Natural killer cell (primary cell): ENCODE data around the gene LEMD2. TPM values are rescaled to one million over a fixed set of nuclear protein-coding genes. Genes with fewer than 3 reads are reported as not detected.
A peak's percentile ranks its signal among the peaks of the same experiment; 100 is the strongest.

Experiments used
- ATAC-seq, 3 donors: fragments of 150-1000 bp in 2 of 3; fragments of 200-7000 bp in 1 of 3; cut with Tn5 transposase; 1 replicate in 1 of 3; 2 replicates in 2 of 3; pipeline ENCODE4 v1.10.0; 2021; ENCODE audit warnings: mild to moderate bottlenecking in 2 of 3, moderate library complexity in 2 of 3
- DNase-seq, 2 donors: peaks; one replicate each; pipeline versions ENCODE4 v3.0.0 to v3.0.0-alpha.2; 2013 to 2021; ENCODE audit warnings: mixed read lengths in 1 of 2
- H3K27ac ChIP-seq: one replicate; pipeline ENCODE4 v1.5.1; 2013; ENCODE audit warnings: mild to moderate bottlenecking, low read length
- H3K27me3 ChIP-seq: one replicate; pipeline ENCODE4 v1.6.1; 2013; ENCODE audit warnings: low read length; ENCODE audit not compliant: control insufficient read depth, insufficient read depth
- H3K36me3 ChIP-seq: one replicate; pipeline ENCODE4 v1.6.1; 2013; ENCODE audit warnings: low read length; ENCODE audit not compliant: control insufficient read depth, insufficient read depth
- H3K4me1 ChIP-seq: one replicate; pipeline ENCODE4 v1.6.1; 2013; ENCODE audit warnings: low read length; ENCODE audit not compliant: control insufficient read depth, insufficient read depth
- H3K4me3 ChIP-seq: one replicate; pipeline ENCODE4 v1.5.1; 2013; ENCODE audit warnings: low read length
- H3K9me3 ChIP-seq: one replicate; pipeline ENCODE4 v1.6.1; 2013; ENCODE audit warnings: low read length; ENCODE audit not compliant: control insufficient read depth, insufficient read depth
- H3K27ac Mint-ChIP-seq, 2 donors: one replicate each; pipeline ENCODE4 v1.8.0; 2022; ENCODE audit warnings: mild to moderate bottlenecking in 2 of 2, mixed read lengths in 2 of 2, moderate library complexity in 1 of 2
- H3K27me3 Mint-ChIP-seq, 2 donors: one replicate each; pipeline ENCODE4 v1.8.0; 2022; ENCODE audit warnings: low read depth in 2 of 2, mixed read lengths in 2 of 2
- H3K36me3 Mint-ChIP-seq: one replicate; pipeline ENCODE4 v1.8.0; 2022; ENCODE audit warnings: mixed read lengths
- H3K4me1 Mint-ChIP-seq, 2 donors: one replicate each; pipeline ENCODE4 v1.8.0; 2022; ENCODE audit warnings: mixed read lengths in 2 of 2
- H3K4me3 Mint-ChIP-seq: one replicate; pipeline ENCODE4 v1.8.0; 2022; ENCODE audit warnings: mild to moderate bottlenecking, moderate library complexity, mixed read lengths
- H3K9me3 Mint-ChIP-seq, 2 donors: one replicate each; pipeline ENCODE4 v1.8.0; 2022; ENCODE audit warnings: mixed read lengths in 2 of 2
- CTCF ChIP-seq: fragments of 200-600 bp; IDR thresholded peaks from one replicate; pipeline ENCODE4 v1.8.0; 2022; ENCODE audit warnings: antibody characterized with exemption
- WGBS: methylation state at CpG from one replicate; pipeline ENCODE4 v1.1.7; 2013; ENCODE audit warnings: missing lambda C conversion rate; ENCODE audit not compliant: insufficient coverage; 5-methylcytosine and 5-hydroxymethylcytosine counted together
- intact Hi-C: fragments of 100-400 bp; cut with micrococcal nuclease; formaldehyde crosslinking; loops from one replicate; pipeline ENCODE4 v1.14.2; 2022
- total RNA-seq, 4 donors: library from RNA; stranded (reverse); fragments of 120-200 nt in 1 of 4; gene quantifications; one replicate each; pipeline versions ENCODE4 v1.2.3 to v1.2.4, GENCODE V29; 2013 to 2022

The LEMD2 gene
- total RNA-seq, 3 donors from 2014 or later (not counting 1 experiment from before 2014, with no cell fraction given), result 109 to 133 (median 121) TPM

GRCh38 chr6:33769248-33769821 is 19.6 kb downstream of the LEMD2 start:
- no peaks in the 10 kb centered on the region for H3K27me3 ChIP-seq
- intact Hi-C loops, result no loop called here
- ATAC-seq, result no peak
- Mint-ChIP-seq H3K4me1 (peaks cover 5 to 6% of the 10 kb centered on the region in 2 donors), H3K9me3 (no peaks in the 10 kb centered on the region), H3K36me3 (peaks cover 7% of the 10 kb centered on the region), H3K27ac (no peak overlapping the region), H3K4me3 (no peak overlapping the region), H3K27me3 (peaks cover 6 to 12% of the 10 kb centered on the region in 2 donors)
- H3K4me3 ChIP-seq, result no peak overlapping the region
- peaks cover 17% of the 10 kb centered on the region for H3K36me3 ChIP-seq
- H3K9me3 ChIP-seq, result no peaks in the 10 kb centered on the region
- DNase-seq, result no peak
- WGBS, result 82% methylated on average over 10 of the region's 10 CpGs
- no peak for TF ChIP-seq CTCF
- peaks cover 8% of the 10 kb centered on the region for H3K4me1 ChIP-seq
- no peak overlapping the region for H3K27ac ChIP-seq

GRCh38 chr6:33768644-33769120 is 20.2 kb downstream of the LEMD2 start:
- peak; percentile 72 for TF ChIP-seq CTCF
- H3K9me3 ChIP-seq, result no peaks in the 10 kb centered on the region
- H3K4me3 Mint-ChIP-seq, result no peak overlapping the region
- intact Hi-C loops, result no loop called here
- H3K27ac ChIP-seq, result no peak overlapping the region
- H3K36me3 ChIP-seq, result peaks cover 14% of the 10 kb centered on the region
- H3K4me1 ChIP-seq, result peaks cover 8% of the 10 kb centered on the region
- no peaks in the 10 kb centered on the region for H3K27me3 ChIP-seq
- H3K36me3 Mint-ChIP-seq, result peaks cover 7% of the 10 kb centered on the region
- peak; percentile 65 to 79 for DNase-seq
- ATAC-seq, result peak; percentile 77 to 85 (median 78)
- 36% methylated on average over 7 of the region's 7 CpGs for WGBS
- H3K4me3 ChIP-seq, result no peak overlapping the region
- H3K9me3 Mint-ChIP-seq, result no peaks in the 10 kb centered on the region
- peaks cover 6 to 12% of the 10 kb centered on the region in 2 donors for H3K27me3 Mint-ChIP-seq
- H3K4me1 Mint-ChIP-seq, result peaks cover 5 to 6% of the 10 kb centered on the region in 2 donors
- H3K27ac Mint-ChIP-seq, result no peak overlapping the region

GRCh38 chr6:33766921-33767907 is 21.7 kb downstream of the LEMD2 start:
- H3K27ac ChIP-seq, result no peak overlapping the region
- TF ChIP-seq CTCF, result no peak
- no peaks in the 10 kb centered on the region for H3K9me3 ChIP-seq

More at GRCh38 chr6:33766921-33767907, 21.7 kb downstream of the LEMD2 start:
- ATAC-seq (no peak), DNase-seq (no peak)
- Histone ChIP-seq H3K4me1 (peaks cover 8% of the 10 kb centered on the region), H3K4me3 (no peak overlapping the region), H3K36me3 (peaks cover 2% of the 10 kb centered on the region), H3K27me3 (no peaks in the 10 kb centered on the region)
- Mint-ChIP-seq H3K36me3 (no peaks in the 10 kb centered on the region), H3K27me3 (peaks cover 6 to 12% of the 10 kb centered on the region in 2 donors), H3K4me3 (no peak overlapping the region), H3K9me3 (no peaks in the 10 kb centered on the region), H3K27ac (no peak overlapping the region), H3K4me1 (peaks cover under 1 to 4% of the 10 kb centered on the region in 2 donors)
- intact Hi-C loops, result no loop called here
- WGBS, result 84% methylated on average over 8 of the region's 11 CpGs
